ENCODE results near the gene QSOX2. TPM values are rescaled to one million over a fixed set of nuclear protein-coding genes. Genes with fewer than 3 reads are reported as not detected.

The QSOX2 gene
- total RNA-seq, 1 experiment from 2014 or later, result 9.9 TPM

GRCh38 chr9:136226680-136227407 lies 18.8 kb downstream of the QSOX2 start:
- BruUV-seq (replicated peaks), result no TSS peak
- Histone ChIP-seq H3K4me1 (ENCODE audit: insufficient read depth, low read length) (peaks cover 30% of the 10 kb centered on the region), H3F3A (ENCODE audit: low read length, unreplicated experiment) (no peaks in the 10 kb centered on the region), H3K27me3 (ENCODE audit: low read length) (no peaks in the 10 kb centered on the region), H4K20me1 (ENCODE audit: low read length) (no peaks in the 10 kb centered on the region), H3K27ac (ENCODE audit: low read length) (no peak overlapping the region), H3K4me2 (ENCODE audit: low read length) (no peak overlapping the region), H3K9me2 (replicated peaks; ENCODE audit: low read length) (no peaks in the 10 kb centered on the region), H3K9me3 (ENCODE audit: low read length) (no peaks in the 10 kb centered on the region), H3K36me3 (ENCODE audit: low read depth, low read length) (peaks cover 5% of the 10 kb centered on the region; the same call in 1 of the 2 replicates), H3K79me2 (ENCODE audit: low read length) (peaks cover 35% of the 10 kb centered on the region), H3K4me3 (ENCODE audit: low read length) (no peak overlapping the region), H3K9ac (ENCODE audit: low read length) (no peak overlapping the region), H2AFZ (ENCODE audit: low read length) (no peak overlapping the region)
- TF ChIP-seq EZH2 (IDR thresholded peaks at IDR 0.05; ENCODE audit: low read length, unreplicated experiment) (no peak), EZH2phosphoT487 (IDR thresholded peaks at IDR 0.05; ENCODE audit: borderline replicate concordance, low read length) (no peak)
- TF ChIP-seq, protein P1, sequence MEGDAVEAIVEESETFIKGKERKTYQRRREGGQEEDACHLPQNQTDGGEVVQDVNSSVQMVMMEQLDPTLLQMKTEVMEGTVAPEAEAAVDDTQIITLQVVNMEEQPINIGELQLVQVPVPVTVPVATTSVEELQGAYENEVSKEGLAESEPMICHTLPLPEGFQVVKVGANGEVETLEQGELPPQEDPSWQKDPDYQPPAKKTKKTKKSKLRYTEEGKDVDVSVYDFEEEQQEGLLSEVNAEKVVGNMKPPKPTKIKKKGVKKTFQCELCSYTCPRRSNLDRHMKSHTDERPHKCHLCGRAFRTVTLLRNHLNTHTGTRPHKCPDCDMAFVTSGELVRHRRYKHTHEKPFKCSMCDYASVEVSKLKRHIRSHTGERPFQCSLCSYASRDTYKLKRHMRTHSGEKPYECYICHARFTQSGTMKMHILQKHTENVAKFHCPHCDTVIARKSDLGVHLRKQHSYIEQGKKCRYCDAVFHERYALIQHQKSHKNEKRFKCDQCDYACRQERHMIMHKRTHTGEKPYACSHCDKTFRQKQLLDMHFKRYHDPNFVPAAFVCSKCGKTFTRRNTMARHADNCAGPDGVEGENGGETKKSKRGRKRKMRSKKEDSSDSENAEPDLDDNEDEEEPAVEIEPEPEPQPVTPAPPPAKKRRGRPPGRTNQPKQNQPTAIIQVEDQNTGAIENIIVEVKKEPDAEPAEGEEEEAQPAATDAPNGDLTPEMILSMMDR (conservative IDR thresholded peaks at IDR 0.05; ENCODE audit: low read depth, low read length), result no peak
- DNase-seq (no peak), ATAC-seq (no peak)
- intact Hi-C loops (cut with micrococcal nuclease), result no loop called here
- POLR2A ChIA-PET (ENCODE audit: unreplicated experiment), result no interaction called here
- CTCF ChIA-PET, result no interaction called here

- no peak overlapping the region for H2AFZ ChIP-seq (ENCODE audit: low read length)
- peaks cover 30% of the 10 kb centered on the region for H3K4me1 ChIP-seq (ENCODE audit: insufficient read depth, low read length)
- peaks cover 35% of the 10 kb centered on the region for H3K79me2 ChIP-seq (ENCODE audit: low read length)
- no peaks in the 10 kb centered on the region for H4K20me1 ChIP-seq (ENCODE audit: low read length)
- H3K36me3 ChIP-seq (ENCODE audit: low read depth, low read length), result peaks cover 5% of the 10 kb centered on the region; the same call in 1 of the 2 replicates
- no peaks in the 10 kb centered on the region for H3F3A ChIP-seq (ENCODE audit: low read length, unreplicated experiment)
- no peaks in the 10 kb centered on the region for H3K27me3 ChIP-seq (ENCODE audit: low read length)
- no peak overlapping the region for H3K9ac ChIP-seq (ENCODE audit: low read length)
- ChIA-PET CTCF (no interaction called here), POLR2A (ENCODE audit: unreplicated experiment) (no interaction called here)
- H3K9me3 ChIP-seq (ENCODE audit: low read length), result no peaks in the 10 kb centered on the region
- DNase-seq (peak; percentile 67), ATAC-seq (peak; percentile 57)
- no peak overlapping the region for H3K4me3 ChIP-seq (ENCODE audit: low read length)
- no TSS peak for BruUV-seq (replicated peaks)
- H3K27ac ChIP-seq (ENCODE audit: low read length), result no peak overlapping the region
- H3K4me2 ChIP-seq (ENCODE audit: low read length), result no peak overlapping the region
- no peaks in the 10 kb centered on the region for H3K9me2 ChIP-seq (replicated peaks; ENCODE audit: low read length)
- intact Hi-C loops (cut with micrococcal nuclease), result no loop called here
- TF ChIP-seq, protein P1 (conservative IDR thresholded peaks at IDR 0.05; ENCODE audit: low read depth, low read length), result peak; percentile 75
- TF ChIP-seq EZH2 (IDR thresholded peaks at IDR 0.05; ENCODE audit: low read length, unreplicated experiment) (no peak), EZH2phosphoT487 (IDR thresholded peaks at IDR 0.05; ENCODE audit: borderline replicate concordance, low read length) (no peak)
Observed at GRCh38 chr9:136225748-136226679, 19.6 kb downstream of the QSOX2 start.

Data from PC-3 (cell line).